Smooth muscle cell (in vitro differentiated cells): ENCODE data around the gene LAIR1. TPM values are rescaled to one million over a fixed set of nuclear protein-coding genes. Genes with fewer than 3 reads are reported as not detected.
A peak's percentile ranks its signal among the peaks of the same experiment; 100 is the strongest.

Experiments used
- DNase-seq: peaks from one replicate; lab custom pipeline; 2025; ENCODE audit not compliant: unreplicated experiment; lab: John Stamatoyannopoulos, UW
- H2AFZ ChIP-seq: fragments of 200-600 bp; sonication (generic); 2 replicates; pipeline ENCODE4 v1.6.0; 2016; ENCODE audit warnings: antibody characterized with exemption, low read depth, mild to moderate bottlenecking
- H3F3A ChIP-seq: fragments of 200-600 bp; sonication (generic); 2 replicates; pipeline ENCODE4 v1.6.0; 2017; ENCODE audit warnings: antibody characterized with exemption, low read depth
- H3K27ac ChIP-seq: fragments of 200-600 bp; sonication (generic); 2 replicates; pipeline ENCODE4 v1.5.1; 2016; ENCODE audit warnings: low read depth, mild to moderate bottlenecking
- H3K27me3 ChIP-seq: fragments of 200-600 bp; sonication (generic); 2 replicates; pipeline ENCODE4 v1.6.1; 2016; ENCODE audit warnings: low read depth, mild to moderate bottlenecking
- H3K36me3 ChIP-seq: fragments of 200-600 bp; sonication (generic); 2 replicates; pipeline ENCODE4 v1.5.1; 2016; ENCODE audit warnings: low read depth
- H3K4me1 ChIP-seq: fragments of 200-600 bp; sonication (generic); 2 replicates; pipeline ENCODE4 v1.5.1; 2016; ENCODE audit warnings: low read depth
- H3K4me2 ChIP-seq: fragments of 200-600 bp; sonication (generic); 2 replicates; pipeline ENCODE4 v1.6.0; 2016; ENCODE audit warnings: mild to moderate bottlenecking
- H3K4me3 ChIP-seq: fragments of 200-600 bp; sonication (generic); 2 replicates; pipeline ENCODE4 v1.5.1; 2016; ENCODE audit warnings: mild to moderate bottlenecking
- H3K79me2 ChIP-seq: fragments of 200-600 bp; sonication (generic); 2 replicates; pipeline ENCODE4 v1.6.0; 2016; ENCODE audit warnings: low read depth, mild to moderate bottlenecking
- H3K9ac ChIP-seq: fragments of 200-600 bp; sonication (generic); 2 replicates; pipeline ENCODE4 v1.6.0; 2016; ENCODE audit warnings: low read depth
- H3K9me3 ChIP-seq: fragments of 200-600 bp; sonication (generic); replicated peaks from 2 replicates; pipeline ENCODE4 v1.5.1; 2016; ENCODE audit warnings: low read depth
- H4K20me1 ChIP-seq: fragments of 200-600 bp; sonication (generic); 2 replicates; pipeline ENCODE4 v1.6.0; 2016; ENCODE audit warnings: low read depth
- CTCF ChIP-seq: fragments of 200-600 bp; sonication (generic); IDR thresholded peaks from 2 replicates; pipeline ENCODE4 v1.5.1; 2017; ENCODE audit warnings: borderline replicate concordance, mild to moderate bottlenecking, antibody characterized with exemption; ENCODE audit not compliant: insufficient read depth, poor library complexity, severe bottlenecking
- WGBS: methylation state at CpG from one replicate; pipeline ENCODE4 v1.1.7; 2016; ENCODE audit warnings: low lambda C conversion rate; 5-methylcytosine and 5-hydroxymethylcytosine counted together
- polyA plus RNA-seq: library from polyadenylated mRNA; unstranded; fragments of >200 nt; fragmentation: Nextera tagmentation; extraction: Ambion mirVana; gene quantifications from 2 replicates; pipeline ENCODE4 v1.2.1, GENCODE V29; 2016
- total RNA-seq: library from RNA; depleted of rRNA; stranded (reverse); fragments of >200 nt; gene quantifications from 2 replicates; pipeline ENCODE4 v1.2.3, GENCODE V29; 2014

The LAIR1 gene
- total and polyA plus RNA-seq, 2 experiments from 2014 or later, result not detected

DNA sequence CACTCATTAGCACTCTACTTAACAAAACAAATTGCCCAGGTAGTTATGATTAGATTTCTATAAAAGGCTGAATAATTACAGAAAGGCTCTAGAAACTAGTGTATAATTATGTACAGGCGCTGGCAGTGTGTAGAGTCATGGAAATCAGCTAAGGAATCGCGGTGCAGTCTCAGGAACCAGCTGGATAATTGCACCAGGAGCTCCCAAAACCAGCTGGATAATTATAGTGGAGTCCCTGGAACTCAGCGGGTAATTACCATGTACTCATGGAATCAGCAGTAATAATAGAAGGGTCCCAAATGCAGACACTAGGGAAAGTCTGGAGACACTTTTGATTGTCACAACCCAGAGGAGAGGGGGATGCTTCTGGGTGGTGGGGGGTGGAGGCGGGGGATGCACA, 27.4 kb upstream of the LAIR1 start:
- peaks cover 19% of the 10 kb centered on the region for H3K27me3 ChIP-seq
- no peak overlapping the region for H3K4me3 ChIP-seq
- no peaks in the 10 kb centered on the region for H3K4me1 ChIP-seq
- H3K27ac ChIP-seq, result no peak overlapping the region
- no peak overlapping the region for H2AFZ ChIP-seq
- no peaks in the 10 kb centered on the region for H3F3A ChIP-seq
- no peak overlapping the region for H3K4me2 ChIP-seq
- H3K79me2 ChIP-seq, result no peaks in the 10 kb centered on the region
- no peak for TF ChIP-seq CTCF
- 74% methylated on average over 5 of the region's 5 CpGs for WGBS
- DNase-seq, result no peak
- H3K9me3 ChIP-seq, result no peaks in the 10 kb centered on the region
- H3K36me3 ChIP-seq, result no peaks in the 10 kb centered on the region
- H4K20me1 ChIP-seq, result no peaks in the 10 kb centered on the region
- no peak overlapping the region for H3K9ac ChIP-seq

- Histone ChIP-seq H2AFZ (no peak overlapping the region), H3K36me3 (no peaks in the 10 kb centered on the region), H3K9ac (no peak overlapping the region), H3K4me1 (no peaks in the 10 kb centered on the region), H3K79me2 (no peaks in the 10 kb centered on the region), H3K27ac (no peak overlapping the region), H3F3A (no peaks in the 10 kb centered on the region), H3K27me3 (peaks cover 19% of the 10 kb centered on the region), H3K9me3 (no peaks in the 10 kb centered on the region), H4K20me1 (no peaks in the 10 kb centered on the region), H3K4me2 (no peak overlapping the region), H3K4me3 (no peak overlapping the region)
- TF ChIP-seq CTCF, result no peak
- 16% methylated on average over 4 of the region's 4 CpGs for WGBS
- DNase-seq, result no peak
Measured at GRCh38 chr19:54391589-54392061, 26.9 kb upstream of the LAIR1 start.

GRCh38 chr19:54390942-54391577, 26.3 kb upstream of the LAIR1 start:
- Histone ChIP-seq H2AFZ (no peak overlapping the region), H3K9me3 (no peaks in the 10 kb centered on the region), H3K36me3 (no peaks in the 10 kb centered on the region), H3K27me3 (peaks cover 19% of the 10 kb centered on the region), H3K4me2 (no peak overlapping the region), H3K79me2 (no peaks in the 10 kb centered on the region), H3K4me1 (no peaks in the 10 kb centered on the region), H3K27ac (no peak overlapping the region), H3F3A (no peaks in the 10 kb centered on the region), H4K20me1 (no peaks in the 10 kb centered on the region), H3K9ac (no peak overlapping the region), H3K4me3 (no peak overlapping the region)
- WGBS, result 12% methylated on average over 7 of the region's 7 CpGs
- peak; percentile 77 for TF ChIP-seq CTCF
- no peak for DNase-seq

DNA sequence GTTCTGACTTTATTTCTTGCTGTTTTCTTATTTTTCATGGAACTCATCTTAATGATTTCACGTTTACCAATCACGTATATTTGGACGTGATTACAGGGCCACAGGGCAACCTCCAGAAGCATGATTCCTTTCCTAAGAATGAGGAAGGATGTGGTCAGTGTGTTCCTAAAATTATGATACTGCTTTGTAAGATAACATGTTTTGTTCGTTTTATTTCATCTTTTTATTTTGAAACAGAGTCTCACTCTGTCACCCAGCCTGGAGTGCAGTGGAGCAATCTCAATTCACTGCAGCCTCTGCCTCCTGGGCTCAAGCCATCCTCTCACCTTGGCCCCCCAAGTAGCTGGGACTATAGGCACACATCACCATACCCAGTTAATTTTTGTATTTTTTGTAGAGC, 24.8 kb upstream of the LAIR1 start:
- no peaks in the 10 kb centered on the region for H4K20me1 ChIP-seq
- 80% methylated on average over 4 of the region's 4 CpGs for WGBS

More for the DNA sequence above, 24.8 kb upstream of the LAIR1 start:
- no peaks in the 10 kb centered on the region for H3K79me2 ChIP-seq
- H3K4me3 ChIP-seq, result no peak overlapping the region
- H3K9me3 ChIP-seq, result no peaks in the 10 kb centered on the region
- H3K4me2 ChIP-seq, result no peak overlapping the region
- no peaks in the 10 kb centered on the region for H3K36me3 ChIP-seq
- peaks cover 19% of the 10 kb centered on the region for H3K27me3 ChIP-seq
- H3K27ac ChIP-seq, result no peak overlapping the region
- H3F3A ChIP-seq, result no peaks in the 10 kb centered on the region
- DNase-seq, result no peak
- TF ChIP-seq CTCF, result no peak
- H2AFZ ChIP-seq, result no peak overlapping the region
- H3K9ac ChIP-seq, result no peak overlapping the region
- H3K4me1 ChIP-seq, result no peaks in the 10 kb centered on the region
